HG03432 (cell line): ENCODE measurements around the gene UTP25.
A peak's percentile ranks its signal among the peaks of the same experiment; 100 is the strongest.
"Not testable (repeated sequence)": the region's sequence is repeated elsewhere in the genome, so short reads cannot be mapped to it uniquely, and the experiment has no call there.

Experiments
- ATAC-seq: cut with Tn5 transposase; IDR thresholded peaks from one replicate; pipeline ENCODE4 v1.9.1; 2021; ENCODE audit warnings: mild to moderate bottlenecking, moderate library complexity; ENCODE audit not compliant: unreplicated experiment

UTP25 gene

GRCh38 chr1:209827384-209828262 is at the start of gene UTP25:
TSS of gene UTP25 (plus strand) at chr1:209827972. CDS start at chr1:209828064, 92 bp downstream.
- peak; percentile 92 for ATAC-seq

- no peak for ATAC-seq
Observed at GRCh38 chr1:209778102-209778501, 49.7 kb upstream of the UTP25 start.

GRCh38 chr1:209780268-209780667 is 47.5 kb upstream of the UTP25 start:
- no peak for ATAC-seq

- no peak for ATAC-seq
Observed at GRCh38 chr1:209783386-209783785, 44.4 kb upstream of the UTP25 start.

- ATAC-seq = peak; percentile 99
Observed at GRCh38 chr1:209784265-209785169, 43.3 kb upstream of the UTP25 start, which contains the start of gene C1orf74. TSS of gene C1orf74 (minus strand) at chr1:209784559. CDS start at chr1:209783634, 925 bp downstream.

GRCh38 chr1:209785592-209785991 is 42.2 kb upstream of the UTP25 start:
- no peak for ATAC-seq

GRCh38 chr1:209786146-209786545 is 41.6 kb upstream of the UTP25 start:
- no peak for ATAC-seq

- no peak for ATAC-seq
Observed at GRCh38 chr1:209787551-209787950, 40.2 kb upstream of the UTP25 start.

- ATAC-seq = no peak
Observed at GRCh38 chr1:209789245-209789644, 38.5 kb upstream of the UTP25 start.

- no peak for ATAC-seq
Observed at GRCh38 chr1:209790286-209791193, 37.2 kb upstream of the UTP25 start.

- no peak for ATAC-seq
Observed at GRCh38 chr1:209791920-209792319, 35.9 kb upstream of the UTP25 start.

- not testable (repeated sequence) for ATAC-seq
Observed at GRCh38 chr1:209793711-209794110, 34.1 kb upstream of the UTP25 start.

- no peak for ATAC-seq
Observed at GRCh38 chr1:209797978-209798639, 29.7 kb upstream of the UTP25 start.

- ATAC-seq = no peak
Observed at GRCh38 chr1:209800984-209801834, 26.6 kb upstream of the UTP25 start.

- no peak for ATAC-seq
Observed at GRCh38 chr1:209802117-209802779, 25.5 kb upstream of the UTP25 start.

GRCh38 chr1:209802780-209803152 is 25.0 kb upstream of the UTP25 start:
- no peak for ATAC-seq

- no peak for ATAC-seq
Observed at GRCh38 chr1:209803568-209803967, 24.2 kb upstream of the UTP25 start.

GRCh38 chr1:209805341-209805781 is 22.4 kb upstream of the UTP25 start:
- no peak for ATAC-seq
